Activated CD4-positive, alpha-beta T cell treated with anti-CD3 and anti-CD28 coated beads for 36 hours (primary cell): ENCODE measurements around the gene PHLDA1. TPM values are rescaled to one million over a fixed set of nuclear protein-coding genes. Genes with fewer than 3 reads are reported as not detected.
"Not testable (repeated sequence)": the region's sequence is repeated elsewhere in the genome, so short reads cannot be mapped to it uniquely, and the experiment has no call there.

Source experiments
- ATAC-seq: fragments of 200-7000 bp; cut with Tn5 transposase; one replicate; pipeline ENCODE4 v1.10.0; 2021; ENCODE audit warnings: mild to moderate bottlenecking, moderate library complexity
- CTCF ChIA-PET: fragments of 350-600 bp; sonication (Branson Sonifier 250); formaldehyde crosslinking; loops from one replicate; lab custom pipeline; 2021; ENCODE audit warnings: antibody characterized with exemption; lab: Charles Lee
- POLR2A ChIA-PET: fragments of 350-600 bp; sonication (Branson Sonifier 250); formaldehyde crosslinking; loops from one replicate; lab custom pipeline; 2021; ENCODE audit warnings: antibody characterized with exemption, inconsistent platforms; lab: Charles Lee
- DNase-seq: peaks from one replicate; pipeline ENCODE4 v3.0.0-alpha.2; 2020
- H3K27ac Mint-ChIP-seq: one replicate; pipeline ENCODE4 v1.8.0; 2021; ENCODE audit warnings: mixed read lengths
- H3K27me3 Mint-ChIP-seq: one replicate; pipeline ENCODE4 v1.8.0; 2021; ENCODE audit warnings: mixed read lengths
- H3K36me3 Mint-ChIP-seq: one replicate; pipeline ENCODE4 v1.8.0; 2021; ENCODE audit warnings: low read depth, mixed read lengths
- H3K4me1 Mint-ChIP-seq: one replicate; pipeline ENCODE4 v1.8.0; 2021; ENCODE audit warnings: mixed read lengths
- H3K4me3 Mint-ChIP-seq: one replicate; pipeline ENCODE4 v1.8.0; 2021; ENCODE audit warnings: mild to moderate bottlenecking, moderate library complexity, mixed read lengths
- H3K9me3 Mint-ChIP-seq: one replicate; pipeline ENCODE4 v1.8.0; 2021; ENCODE audit warnings: low read depth, mixed read lengths
- intact Hi-C, 2 experiments: fragments of 100-400 bp; cut with DNase I in 1 of 2; cut with micrococcal nuclease in 1 of 2; formaldehyde crosslinking; loops; one replicate each; pipeline versions ENCODE4 v1.14.2 to v1.15.1; 2022 to 2024; cut with DNase I, micrococcal nuclease
- total RNA-seq, 2 experiments: library from RNA; stranded (reverse); gene quantifications; one replicate each; pipeline ENCODE4 v1.2.3, GENCODE V29; 2021

The PHLDA1 gene
- total RNA-seq, 2 experiments from 2014 or later: 12.3 to 14.3 TPM

GRCh38 chr12:75986001-75986746, 45.4 kb downstream of the PHLDA1 start:
- Mint-ChIP-seq H3K4me1 (peaks cover 46% of the 10 kb centered on the region), H3K4me3 (no peak overlapping the region), H3K9me3 (peaks cover 11% of the 10 kb centered on the region), H3K27ac (no peak overlapping the region), H3K27me3 (peaks cover 5% of the 10 kb centered on the region), H3K36me3 (peaks cover 6% of the 10 kb centered on the region)
- POLR2A ChIA-PET: interaction anchor here (0.7 kb wide), 1 partner anchor 54 kb away, joined by 6 read pairs; no protein-coding TSS in a partner anchor
- DNase-seq (no peak), ATAC-seq (no peak)
- intact Hi-C loops: no loop called here
- CTCF ChIA-PET: no interaction called here

- H3K27me3 Mint-ChIP-seq: peaks cover 5% of the 10 kb centered on the region
- no peak overlapping the region for H3K27ac Mint-ChIP-seq
- H3K9me3 Mint-ChIP-seq: peaks cover 11% of the 10 kb centered on the region
- no peak for ATAC-seq
- ChIA-PET CTCF (no interaction called here), POLR2A (no interaction called here)
- peaks cover 6% of the 10 kb centered on the region for H3K36me3 Mint-ChIP-seq
- no peak for DNase-seq
- peaks cover 51% of the 10 kb centered on the region for H3K4me1 Mint-ChIP-seq
- intact Hi-C loops: no loop called here
- H3K4me3 Mint-ChIP-seq: no peak overlapping the region
These were observed 46.0 kb downstream of the PHLDA1 start for GRCh38 chr12:75985566-75985965.

- no peak overlapping the region for H3K27ac Mint-ChIP-seq
- no peaks in the 10 kb centered on the region for H3K27me3 Mint-ChIP-seq
- ChIA-PET POLR2A (no interaction called here), CTCF (no interaction called here)
- peaks cover 11% of the 10 kb centered on the region for H3K9me3 Mint-ChIP-seq
- peaks cover 6% of the 10 kb centered on the region for H3K36me3 Mint-ChIP-seq
- intact Hi-C loops: no loop called here
- DNase-seq (no peak), ATAC-seq (peak; percentile 35)
- H3K4me1 Mint-ChIP-seq: peaks cover 58% of the 10 kb centered on the region
- H3K4me3 Mint-ChIP-seq: no peak overlapping the region
These were observed 46.9 kb downstream of the PHLDA1 start for GRCh38 chr12:75984577-75985182.

GRCh38 chr12:75983851-75984250, 47.7 kb downstream of the PHLDA1 start:
- peaks cover 66% of the 10 kb centered on the region for H3K4me1 Mint-ChIP-seq
- POLR2A ChIA-PET, H3K27me3 Mint-ChIP-seq, CTCF ChIA-PET, intact Hi-C loops, DNase-seq, ATAC-seq, H3K27ac Mint-ChIP-seq, H3K36me3 Mint-ChIP-seq, H3K4me3 Mint-ChIP-seq: not testable (repeated sequence)
- peaks cover 10% of the 10 kb centered on the region for H3K9me3 Mint-ChIP-seq

- Mint-ChIP-seq H3K36me3 (peaks cover 2% of the 10 kb centered on the region), H3K9me3 (peaks cover 5% of the 10 kb centered on the region), H3K4me3 (no peak overlapping the region), H3K4me1 (peaks cover 74% of the 10 kb centered on the region), H3K27me3 (no peaks in the 10 kb centered on the region), H3K27ac (no peak overlapping the region)
- ATAC-seq (no peak), DNase-seq (no peak)
- ChIA-PET POLR2A (no interaction called here), CTCF (no interaction called here)
- intact Hi-C loops: no loop called here
These were observed 48.5 kb downstream of the PHLDA1 start for GRCh38 chr12:75982979-75983660.

- peak overlapping the region; percentile 62 for H3K27ac Mint-ChIP-seq
- ATAC-seq (no peak), DNase-seq (no peak)
- H3K36me3 Mint-ChIP-seq: no peaks in the 10 kb centered on the region
- ChIA-PET POLR2A (no interaction called here), CTCF (interaction anchor here (0.7 kb wide), 1 partner anchor 58 kb away, joined by 3 read pairs; no protein-coding TSS in a partner anchor)
- H3K9me3 Mint-ChIP-seq: no peaks in the 10 kb centered on the region
- H3K27me3 Mint-ChIP-seq: no peaks in the 10 kb centered on the region
- intact Hi-C loops: no loop called here
- no peak overlapping the region for H3K4me3 Mint-ChIP-seq
- H3K4me1 Mint-ChIP-seq: peaks cover 80% of the 10 kb centered on the region
These were observed 49.4 kb downstream of the PHLDA1 start for GRCh38 chr12:75982169-75982564.

- no peaks in the 10 kb centered on the region for H3K9me3 Mint-ChIP-seq
- no peaks in the 10 kb centered on the region for H3K36me3 Mint-ChIP-seq
- no peaks in the 10 kb centered on the region for H3K27me3 Mint-ChIP-seq
- CTCF ChIA-PET: interaction anchor here (0.6 to 0.7 kb wide), 2 partner anchors 52 to 59 kb away, joined by 3 read pairs; no protein-coding TSS in a partner anchor
- POLR2A ChIA-PET: no interaction called here
- H3K4me3 Mint-ChIP-seq: no peak overlapping the region
- intact Hi-C loops: no loop called here
- ATAC-seq (no peak), DNase-seq (no peak)
- H3K27ac Mint-ChIP-seq: no peak overlapping the region
- H3K4me1 Mint-ChIP-seq: peaks cover 83% of the 10 kb centered on the region
These were observed 50.1 kb downstream of the PHLDA1 start for GRCh38 chr12:75981247-75982168.

GRCh38 chr12:75979181-75979580, 52.4 kb downstream of the PHLDA1 start:
- Mint-ChIP-seq H3K4me3 (peak overlapping the region; percentile 59), H3K9me3 (no peaks in the 10 kb centered on the region), H3K4me1 (peaks cover 75% of the 10 kb centered on the region), H3K36me3 (no peaks in the 10 kb centered on the region), H3K27ac (peak overlapping the region; percentile 100), H3K27me3 (no peaks in the 10 kb centered on the region)
- ATAC-seq (peak; percentile 82), DNase-seq (peak; percentile 55)
- intact Hi-C loops: loop anchor here (1.0 to 5.0 kb wide), 8 partner anchors 45 to 588 kb away; partner anchors contain the start of genes GLIPR1L2 (in 1 of the 2), KRR1 (in 1 of the 2) and OSBPL8 (in 1 of the 2)
- CTCF ChIA-PET: interaction anchor here (1.1 to 1.5 kb wide), 6 partner anchors 10 to 52 kb away, joined by 3 to 7 read pairs (median 4); partner anchors contain the start of gene PHLDA1
- POLR2A ChIA-PET: interaction anchor here (1.7 to 2.6 kb wide), 3 partner anchors 42 to 52 kb away, joined by 6 to 14 read pairs (median 13); partner anchors contain the start of gene PHLDA1

- ATAC-seq (peak; percentile 50), DNase-seq (peak; percentile 48)
- H3K4me3 Mint-ChIP-seq: peak overlapping the region; percentile 59
- H3K9me3 Mint-ChIP-seq: no peaks in the 10 kb centered on the region
- CTCF ChIA-PET: interaction anchor here (1.0 to 1.6 kb wide), 8 partner anchors 11 to 53 kb away, joined by 3 to 7 read pairs (median 4); partner anchors contain the start of gene PHLDA1
- POLR2A ChIA-PET: interaction anchor here (0.9 to 2.6 kb wide), 4 partner anchors 37 to 53 kb away, joined by 3 to 14 read pairs (median 10); partner anchors contain the start of gene PHLDA1
- intact Hi-C loops: loop anchor here (1.0 to 5.0 kb wide), 14 partner anchors 16 to 587 kb away; partner anchors contain the start of genes PHLDA1 (in 2 of the 2), GLIPR1L2 (in 1 of the 2), KRR1 (in 1 of the 2) and NAP1L1 (in 1 of the 2)
- peaks cover 75% of the 10 kb centered on the region for H3K4me1 Mint-ChIP-seq
- no peaks in the 10 kb centered on the region for H3K27me3 Mint-ChIP-seq
- H3K27ac Mint-ChIP-seq: peak overlapping the region; percentile 100
- no peaks in the 10 kb centered on the region for H3K36me3 Mint-ChIP-seq
These were observed 52.9 kb downstream of the PHLDA1 start for GRCh38 chr12:75978677-75979076.
